Lower leg skin (tissue), 4 donors: ENCODE measurements around the gene A1CF. TPM values are rescaled to one million over a fixed set of nuclear protein-coding genes. Genes with fewer than 3 reads are reported as not detected.

ENCODE experiments used
- DNase-seq, 2 donors: peaks; one replicate each; pipeline ENCODE4 v3.0.0-alpha.2; 2019; ENCODE audit warnings: low spot score in 2 of 2
- H3K4me3 ChIP-seq: fragments of 200-600 bp; sonication (generic); 2 replicates; pipeline ENCODE4 v1.5.1; 2017; ENCODE audit warnings: mild to moderate bottlenecking, low read depth; ENCODE audit not compliant: poor library complexity, severe bottlenecking
- CTCF ChIP-seq, 3 donors: fragments of 450-650 bp; IDR thresholded peaks; one replicate each; pipeline ENCODE4 v1.5.1; 2016; ENCODE audit warnings: antibody characterized with exemption in 3 of 3, mild to moderate bottlenecking in 3 of 3, moderate library complexity in 2 of 3
- POLR2A ChIP-seq, 2 donors: fragments of 450-650 bp; IDR thresholded peaks; one replicate each; pipeline ENCODE4 v1.6.1; 2016 to 2017; ENCODE audit warnings: antibody characterized with exemption in 2 of 2, mild to moderate bottlenecking in 1 of 2, moderate library complexity in 1 of 2
- WGBS, 2 donors: methylation state at CpG; one replicate each; pipeline ENCODE4 v1.1.5; 2018; 5-methylcytosine and 5-hydroxymethylcytosine counted together
- intact Hi-C: fragments of 100-400 bp; cut with DNase I; formaldehyde crosslinking; loops from one replicate; pipeline ENCODE4 v1.15.0; 2023; ENCODE audit warnings: low total_unique reads
- total RNA-seq, 4 donors: library from RNA; depleted of rRNA; stranded (reverse); fragments of >200 nt; gene quantifications; one replicate each; pipeline ENCODE4 v1.1.0, GENCODE V29; 2016

The A1CF gene
- total RNA-seq, 4 donors from 2014 or later = not detected

- 86 to 93% methylated on average over 2 of the region's 2 CpGs for whole genome bisulfite sequencing, 2 donors
- intact Hi-C loops = no loop called here
Observed at GRCh38 chr10:50876429-50876828, 9.0 kb downstream of the A1CF start.

DNA sequence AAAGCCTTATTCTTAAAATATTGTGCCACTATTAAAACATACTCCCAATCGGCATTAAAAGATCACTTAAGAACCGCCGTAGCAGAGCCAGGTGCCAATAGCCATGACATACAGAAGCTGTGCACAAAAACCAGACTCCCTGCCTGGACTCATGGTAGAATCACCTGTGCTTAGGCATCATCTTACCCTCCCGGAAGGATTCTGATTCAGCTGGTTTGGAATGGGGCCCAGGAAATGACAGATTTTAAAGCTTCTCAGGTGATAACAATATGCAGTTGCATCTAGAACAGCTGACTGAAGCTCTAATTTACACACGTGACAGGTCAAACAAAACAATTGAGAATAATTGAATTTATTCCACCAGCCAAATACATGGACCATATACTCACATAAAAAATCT, 10.7 kb downstream of the A1CF start:
- TF ChIP-seq CTCF (IDR thresholded peaks at IDR 0.05) (no peak), POLR2A (IDR thresholded peaks at IDR 0.05) (no peak)
- DNase-seq = no peak
- H3K4me3 ChIP-seq = no peak overlapping the region
- WGBS, 2 donors = 57 to 62% methylated on average over 5 of the region's 5 CpGs
- intact Hi-C loops = no loop called here

More at GRCh38 chr10:50876429-50876828, 9.0 kb downstream of the A1CF start:
- DNase-seq = no peak
- no peak for TF ChIP-seq CTCF (IDR thresholded peaks at IDR 0.05)
- H3K4me3 ChIP-seq = no peak overlapping the region

DNA sequence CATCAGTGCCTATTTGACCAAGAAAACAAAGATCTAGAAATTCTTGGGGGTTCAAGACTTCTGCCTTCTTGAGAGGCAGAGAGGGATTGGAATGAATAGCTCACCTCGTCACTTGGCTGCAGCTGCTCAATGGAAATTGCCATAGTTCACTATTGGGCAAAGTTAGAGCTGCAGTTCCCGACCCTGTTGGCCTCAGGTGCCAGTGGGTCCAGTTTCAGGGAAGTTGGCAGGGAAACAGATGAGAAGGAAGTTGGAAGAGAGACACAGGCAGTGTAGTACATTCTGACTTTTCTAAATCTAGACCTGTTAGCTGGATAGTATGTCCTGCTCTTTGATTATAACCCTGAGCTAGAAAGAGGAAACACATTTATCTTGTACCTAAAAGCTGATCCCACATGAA, 19.1 kb downstream of the A1CF start:
- intact Hi-C loops = no loop called here
- WGBS, 2 donors = 60 to 64% methylated on average over 2 of the region's 2 CpGs
- TF ChIP-seq POLR2A (IDR thresholded peaks at IDR 0.05) = no peak
- no peak for TF ChIP-seq CTCF (IDR thresholded peaks at IDR 0.05)
- DNase-seq = no peak
- H3K4me3 ChIP-seq = no peak overlapping the region

GRCh38 chr10:50862719-50863118, 22.7 kb downstream of the A1CF start:
- no peak for DNase-seq
- TF ChIP-seq POLR2A (IDR thresholded peaks at IDR 0.05) = no peak
- H3K4me3 ChIP-seq = no peak overlapping the region
- 69 to 76% methylated on average over 3 of the region's 3 CpGs for WGBS, 2 donors
- intact Hi-C loops = no loop called here

GRCh38 chr10:50861370-50861769, 24.1 kb downstream of the A1CF start:
- no peak overlapping the region for H3K4me3 ChIP-seq
- no peak for DNase-seq
- TF ChIP-seq POLR2A (IDR thresholded peaks at IDR 0.05) = no peak
- no peak for TF ChIP-seq CTCF (IDR thresholded peaks at IDR 0.05)
- intact Hi-C loops = no loop called here

DNA sequence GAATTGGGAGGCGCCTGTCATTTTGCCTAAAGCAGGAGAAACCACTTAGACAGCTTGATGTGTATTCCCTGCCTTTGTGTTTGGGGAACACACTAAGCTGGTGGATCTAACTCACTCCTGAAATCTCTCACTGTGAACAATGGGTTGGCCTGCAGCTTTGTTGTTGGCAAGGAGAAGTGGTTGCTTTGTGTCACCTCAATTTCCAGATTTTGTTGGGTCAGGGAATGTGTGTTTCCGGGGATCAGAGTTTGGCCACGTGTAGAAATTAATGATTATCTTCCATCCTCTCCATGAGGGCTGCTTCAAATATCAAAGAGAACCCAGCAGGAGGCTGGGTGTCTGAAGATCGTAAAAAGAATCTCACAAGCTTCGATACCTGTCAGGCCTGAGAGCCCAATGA, 27.8 kb downstream of the A1CF start:
- WGBS, 2 donors = 40 to 41% methylated on average over 5 of the region's 5 CpGs
- no peak for DNase-seq
- H3K4me3 ChIP-seq = no peak overlapping the region
- intact Hi-C loops = no loop called here
- no peak for TF ChIP-seq POLR2A (IDR thresholded peaks at IDR 0.05)
- TF ChIP-seq CTCF (IDR thresholded peaks at IDR 0.05) = no peak
